Ishikawa (cell line): ENCODE measurements around the gene GRID1.

Experiments
- CEBPB ChIP-seq: IDR thresholded peaks from 2 replicates; pipeline ENCODE4 v1.6.1; 2012
- CREB1 ChIP-seq: IDR thresholded peaks from 2 replicates; pipeline ENCODE4 v1.6.1; 2012; ENCODE audit warnings: low read depth
- EP300 ChIP-seq: IDR thresholded peaks from 2 replicates; pipeline ENCODE4 v1.6.1; 2012; ENCODE audit warnings: borderline replicate concordance
- FOXM1 ChIP-seq: IDR thresholded peaks from 2 replicates; pipeline ENCODE4 v1.6.1; 2012; ENCODE audit warnings: low read depth, borderline replicate concordance
- RAD21 ChIP-seq: IDR thresholded peaks from 2 replicates; pipeline ENCODE4 v1.6.1; 2012; ENCODE audit warnings: low read depth
- YY1 ChIP-seq: IDR thresholded peaks from 2 replicates; pipeline ENCODE4 v1.6.1; 2012; ENCODE audit warnings: low read depth
- TF ChIP-seq, protein P1 (sequence below): IDR thresholded peaks from 2 replicates; pipeline ENCODE4 v1.6.1; 2012

DNA sequence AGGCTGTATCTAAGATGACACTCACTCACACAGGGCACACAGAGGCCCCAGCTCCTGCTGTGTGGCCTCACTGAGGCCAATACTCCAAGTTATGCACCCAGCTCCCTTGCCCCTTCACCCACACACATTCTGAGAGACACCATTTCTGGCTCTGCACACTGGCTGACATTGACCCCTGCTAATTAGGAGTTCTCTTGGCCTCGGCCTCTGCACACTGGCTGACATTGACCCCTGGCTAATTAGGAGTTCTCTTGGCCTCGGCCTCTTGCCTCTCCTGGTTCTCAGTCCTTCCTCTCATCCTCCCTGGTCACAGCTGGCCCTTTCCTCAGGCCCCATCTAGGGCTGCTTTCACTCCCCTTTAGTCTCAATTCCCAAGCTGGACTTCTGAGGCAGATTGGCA, 97.3 kb downstream of the GRID1 start:
- TF ChIP-seq YY1, result no peak
- no peak for TF ChIP-seq FOXM1
- TF ChIP-seq, protein P1, sequence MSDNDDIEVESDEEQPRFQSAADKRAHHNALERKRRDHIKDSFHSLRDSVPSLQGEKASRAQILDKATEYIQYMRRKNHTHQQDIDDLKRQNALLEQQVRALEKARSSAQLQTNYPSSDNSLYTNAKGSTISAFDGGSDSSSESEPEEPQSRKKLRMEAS, result no peak
- no peak for TF ChIP-seq CEBPB
- no peak for TF ChIP-seq CREB1
- TF ChIP-seq EP300, result no peak
- TF ChIP-seq RAD21, result no peak
